K562 (cell line): Measurements from ENCODE around the gene KNTC1. TPM values are rescaled to one million over a fixed set of nuclear protein-coding genes. Genes with fewer than 3 reads are reported as not detected.

Experiments used
- ATF3 ChIP-seq, 2 experiments: fragments of 450-650 bp in 1 of 2; sonication (generic) in 1 of 2; formaldehyde crosslinking in 1 of 2; IDR thresholded peaks in 1 of 2; conservative IDR thresholded peaks in 1 of 2; 2 replicates each; pipeline versions ENCODE4 v1.6.1 to v1.8.1; 2016 to 2023; ENCODE audit warnings: mild to moderate bottlenecking in 2 of 2, moderate library complexity in 2 of 2, inconsistent platforms in 1 of 2, missing genetic modification reagents in 1 of 2
- FOXA3 ChIP-seq, 2 experiments: fragments of 450-650 bp in 1 of 2; sonication (generic) in 1 of 2; formaldehyde crosslinking; IDR thresholded peaks in 1 of 2; conservative IDR thresholded peaks in 1 of 2; 2 replicates each; pipeline versions ENCODE4 v1.4.0 to v1.8.0; 2020 to 2022; ENCODE audit warnings: mild to moderate bottlenecking in 2 of 2, missing genetic modification reagents in 1 of 2
- FOXJ2 ChIP-seq: fragments of 200-800 bp; sonication (Bioruptor generic); IDR thresholded peaks from 2 replicates; pipeline ENCODE4 v1.6.1; 2016; ENCODE audit warnings: missing genetic modification characterization, missing compliant biosample characterization
- GABPB1 ChIP-seq: sonication (generic); formaldehyde crosslinking; IDR thresholded peaks from 2 replicates; pipeline ENCODE4 v1.8.0; 2022; ENCODE audit warnings: mild to moderate bottlenecking, missing genetic modification reagents
- GTF2F1 ChIP-seq: IDR thresholded peaks from 2 replicates; pipeline ENCODE4 v1.6.1; 2011; ENCODE audit warnings: low read depth, low read length, improper control_type of control experiment
- JUN ChIP-seq, 2 experiments: sonication (generic) in 1 of 2; formaldehyde crosslinking in 1 of 2; IDR thresholded peaks; 2 replicates each; pipeline versions ENCODE4 v1.6.1 to v1.8.0; 2012 to 2022; ENCODE audit warnings: borderline replicate concordance in 2 of 2, mild to moderate bottlenecking in 2 of 2, improper control_type of control experiment in 1 of 2, low read depth in 1 of 2, low read length in 1 of 2, missing genetic modification reagents in 1 of 2
- MAFF ChIP-seq: IDR thresholded peaks from 2 replicates; pipeline ENCODE4 v1.6.1; 2012; ENCODE audit warnings: low read length, improper control_type of control experiment
- MNT ChIP-seq, 2 experiments: fragments of 450-650 bp; conservative IDR thresholded peaks; 2 replicates each; pipeline ENCODE4 v1.6.1; 2017; ENCODE audit warnings: mild to moderate bottlenecking in 2 of 2, moderate library complexity in 2 of 2
- SMAD1 ChIP-seq: fragments of 150-350 bp; IDR thresholded peaks from 2 replicates; pipeline ENCODE4 v1.6.1; 2014; ENCODE audit warnings: low read length, low read depth; ENCODE audit not compliant: partially characterized antibody
- SMAD4 ChIP-seq: fragments of 250-450 bp; sonication (Bioruptor Pico); conservative IDR thresholded peaks from 2 replicates; pipeline ENCODE4 v1.8.0; 2021; ENCODE audit warnings: inconsistent platforms, mild to moderate bottlenecking, moderate library complexity
- TAF1 ChIP-seq: IDR thresholded peaks from 2 replicates; pipeline ENCODE4 v1.6.1; 2011; ENCODE audit warnings: mild to moderate bottlenecking, low read length, moderate library complexity; ENCODE audit not compliant: insufficient read depth, control insufficient read depth, severe bottlenecking; ENCODE audit errors: extremely low read depth
- TCF15 ChIP-seq: fragments of 250-450 bp; sonication (Bioruptor Pico); IDR thresholded peaks from 2 replicates; pipeline ENCODE4 v1.8.0; 2022; ENCODE audit warnings: moderate library complexity, mild to moderate bottlenecking, inconsistent platforms
- TRIM28 ChIP-seq: fragments of 450-650 bp; IDR thresholded peaks from 2 replicates; pipeline ENCODE4 v1.6.1; 2017
- U2AF1 ChIP-seq: fragments of 200-400 bp; formaldehyde crosslinking; optimal IDR thresholded peaks from 2 replicates; pipeline ENCODE3; 2017; ENCODE audit warnings: mild to moderate bottlenecking, low read depth, low read length, moderate library complexity
- XRCC5 ChIP-seq: fragments of 200-400 bp; formaldehyde crosslinking; IDR thresholded peaks from 2 replicates; pipeline ENCODE4 v1.6.1; 2017; ENCODE audit warnings: low read depth, mild to moderate bottlenecking, low read length
- ZNF766 ChIP-seq: fragments of 200-800 bp; sonication (Bioruptor generic); conservative IDR thresholded peaks from 2 replicates; pipeline ENCODE4 v1.6.1; 2016; ENCODE audit warnings: missing genetic modification characterization, missing compliant biosample characterization
- ZZZ3 ChIP-seq: fragments of 450-650 bp; IDR thresholded peaks from 2 replicates; pipeline ENCODE4 v1.6.1; 2016; ENCODE audit warnings: antibody characterized with exemption, mild to moderate bottlenecking, moderate library complexity
- polyA plus RNA-seq, 8 experiments: library from polyadenylated mRNA; depleted of rRNA in 4 of 8; stranded (reverse) in 5 of 8; unstranded in 3 of 8; fragments of >200 nt; fragmentation: Nextera tagmentation in 2 of 8; fragmentation: Illumina TruSeq in 1 of 8; extraction: Ambion mirVana in 2 of 8; extraction: Trizol in 1 of 8; gene quantifications; 2 replicates each; pipeline versions ENCODE4 v1.2.1 to v1.2.3, GENCODE V29; 2011 to 2014; ENCODE audit warnings: inconsistent platforms in 1 of 8, missing spikeins in 1 of 8
- total RNA-seq, 7 experiments: library from RNA; depleted of rRNA in 6 of 7; stranded (reverse); fragments of >200 nt in 6 of 7; fragmentation: Illumina TruSeq in 2 of 7; extraction: Trizol in 2 of 7; gene quantifications; 2 replicates each; pipeline versions ENCODE4 v1.2.1 to v1.2.3, GENCODE V29; 2011 to 2021; ENCODE audit warnings: low replicate concordance in 1 of 7
- TF ChIP-seq, protein P1 (sequence below), 3 experiments: fragments of 200-800 bp in 1 of 3; fragments of 250-450 bp in 1 of 3; fragments of 450-650 bp in 1 of 3; sonication (Bioruptor Pico) in 1 of 3; sonication (Bioruptor generic) in 1 of 3; formaldehyde crosslinking in 1 of 3; IDR thresholded peaks; 2 replicates each; pipeline versions ENCODE4 v1.6.1 to v1.8.0; 2016 to 2022; ENCODE audit warnings: mild to moderate bottlenecking in 2 of 3, missing genetic modification characterization in 2 of 3, missing compliant biosample characterization in 1 of 3, moderate library complexity in 1 of 3

The KNTC1 gene
- total and polyA plus RNA-seq, 9 of the 15 experiments (the other 6 are each of a cell fraction or from before 2014, with no cell fraction given): 38.9 to 135 (median 99.6) TPM

- no peak for TF ChIP-seq ATF3 (IDR thresholded peaks at IDR 0.05)
- peak; percentile 70; the same call in 1 of the 2 replicates for TF ChIP-seq ATF3 (CRISPR knock-in tag; conservative IDR thresholded peaks at IDR 0.05)
- TF ChIP-seq SMAD4 (CRISPR knock-in tag): peak; percentile 83
- TF ChIP-seq, protein P1, sequence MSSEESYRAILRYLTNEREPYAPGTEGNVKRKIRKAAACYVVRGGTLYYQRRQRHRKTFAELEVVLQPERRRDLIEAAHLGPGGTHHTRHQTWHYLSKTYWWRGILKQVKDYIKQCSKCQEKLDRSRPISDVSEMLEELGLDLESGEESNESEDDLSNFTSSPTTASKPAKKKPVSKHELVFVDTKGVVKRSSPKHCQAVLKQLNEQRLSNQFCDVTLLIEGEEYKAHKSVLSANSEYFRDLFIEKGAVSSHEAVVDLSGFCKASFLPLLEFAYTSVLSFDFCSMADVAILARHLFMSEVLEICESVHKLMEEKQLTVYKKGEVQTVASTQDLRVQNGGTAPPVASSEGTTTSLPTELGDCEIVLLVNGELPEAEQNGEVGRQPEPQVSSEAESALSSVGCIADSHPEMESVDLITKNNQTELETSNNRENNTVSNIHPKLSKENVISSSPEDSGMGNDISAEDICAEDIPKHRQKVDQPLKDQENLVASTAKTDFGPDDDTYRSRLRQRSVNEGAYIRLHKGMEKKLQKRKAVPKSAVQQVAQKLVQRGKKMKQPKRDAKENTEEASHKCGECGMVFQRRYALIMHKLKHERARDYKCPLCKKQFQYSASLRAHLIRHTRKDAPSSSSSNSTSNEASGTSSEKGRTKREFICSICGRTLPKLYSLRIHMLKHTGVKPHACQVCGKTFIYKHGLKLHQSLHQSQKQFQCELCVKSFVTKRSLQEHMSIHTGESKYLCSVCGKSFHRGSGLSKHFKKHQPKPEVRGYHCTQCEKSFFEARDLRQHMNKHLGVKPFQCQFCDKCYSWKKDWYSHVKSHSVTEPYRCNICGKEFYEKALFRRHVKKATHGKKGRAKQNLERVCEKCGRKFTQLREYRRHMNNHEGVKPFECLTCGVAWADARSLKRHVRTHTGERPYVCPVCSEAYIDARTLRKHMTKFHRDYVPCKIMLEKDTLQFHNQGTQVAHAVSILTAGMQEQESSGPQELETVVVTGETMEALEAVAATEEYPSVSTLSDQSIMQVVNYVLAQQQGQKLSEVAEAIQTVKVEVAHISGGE (CRISPR knock-in tag; IDR thresholded peaks at IDR 0.05): peak in 1 of 3 experiments; percentile 94; a peak in 2 of 6 replicates
- TF ChIP-seq TRIM28: peak; percentile 12; the same call in 1 of the 2 replicates
- TF ChIP-seq ZZZ3: peak; percentile 78
- TF ChIP-seq TAF1: peak; percentile 96
- peak; percentile 47; the same call in 1 of the 2 replicates for TF ChIP-seq FOXJ2 (tag)
- TF ChIP-seq JUN (IDR thresholded peaks at IDR 0.05; ENCODE audit: borderline replicate concordance, low read depth, low read length): 0 out of 2 replicates have a peak, but pooled peaks have one; percentile 35
- TF ChIP-seq JUN (CRISPR knock-in tag; IDR thresholded peaks at IDR 0.05; ENCODE audit: borderline replicate concordance): no peak
- peak; percentile 78; the same call in 1 of the 2 replicates for TF ChIP-seq ZNF766 (CRISPR knock-in tag)
- TF ChIP-seq TCF15 (CRISPR knock-in tag): 0 out of 2 replicates have a peak, but pooled peaks have one; percentile 69
- no peak for TF ChIP-seq U2AF1
- TF ChIP-seq SMAD1: peak; percentile 90
- peak; percentile 79 for TF ChIP-seq GABPB1 (CRISPR knock-in tag)
- TF ChIP-seq MNT (conservative IDR thresholded peaks at IDR 0.05): peak; percentile 74 to 91
- peak; percentile 80; the same call in 1 of the 2 replicates for TF ChIP-seq GTF2F1
- 0 out of 2 replicates have a peak, but pooled peaks have one; percentile 3 for TF ChIP-seq MAFF
- 0 out of 4 replicates have a peak, but pooled peaks of 1 of the 2 experiments have one; percentile 24 for TF ChIP-seq FOXA3 (CRISPR knock-in tag; conservative IDR thresholded peaks at IDR 0.05 in 1 of 2, IDR thresholded peaks at IDR 0.05 in 1 of 2)
- peak; percentile 60; the same call in 1 of the 2 replicates for TF ChIP-seq XRCC5
Measured at GRCh38 chr12:122526683-122527477, at the start of gene KNTC1, which contains the start of gene RSRC2 (continued).
